HFFc6 (cell line): ENCODE results near the gene SLC5A6. TPM values are rescaled to one million over a fixed set of nuclear protein-coding genes. Genes with fewer than 3 reads are reported as not detected.

ENCODE experiments used
- DNase-seq: peaks from one replicate; pipeline ENCODE4 v3.0.0-alpha.2; 2018
- H3K27ac Mint-ChIP-seq: 2 replicates; pipeline ENCODE4 v1.8.0; 2020; ENCODE audit warnings: mild to moderate bottlenecking, mixed read lengths
- H3K27me3 Mint-ChIP-seq: 2 replicates; pipeline ENCODE4 v1.8.0; 2021; ENCODE audit warnings: mild to moderate bottlenecking, moderate library complexity, mixed read lengths; ENCODE audit not compliant: insufficient read depth
- H3K36me3 Mint-ChIP-seq: 2 replicates; pipeline ENCODE4 v1.8.0; 2021; ENCODE audit warnings: low read depth, mixed read lengths
- H3K4me1 Mint-ChIP-seq: 2 replicates; pipeline ENCODE4 v1.8.0; 2020; ENCODE audit warnings: low read depth, mixed read lengths
- H3K4me3 Mint-ChIP-seq: 2 replicates; pipeline ENCODE4 v1.8.0; 2020; ENCODE audit warnings: mild to moderate bottlenecking, moderate library complexity, mixed read lengths
- H3K9me3 Mint-ChIP-seq: 2 replicates; pipeline ENCODE4 v1.8.0; 2020; ENCODE audit warnings: mild to moderate bottlenecking, mixed read lengths
- CTCF ChIP-seq: fragments of 200-600 bp; sonication (generic); IDR thresholded peaks from 2 replicates; pipeline ENCODE4 v1.5.0; 2021; ENCODE audit warnings: antibody characterized with exemption, mild to moderate bottlenecking
- total RNA-seq, 6 experiments: library from RNA; stranded (reverse); fragmentation: NEBNext Ultra II Directional; extraction: Animal tissue kit (Norgen Biotek cat#: 25700); gene quantifications; 2 replicates in 1 of 6; 3 replicates in 5 of 6; pipeline ENCODE4 v1.2.3, GENCODE V29; 2021

Gene SLC5A6
- total RNA-seq, 6 experiments from 2014 or later: 23.6 to 32.6 (median 25.5) TPM

- Mint-ChIP-seq H3K4me3 (peak within 1 kb of the TSS; percentile 95), H3K36me3 (peaks cover 55% of the 10 kb centered on the region), H3K4me1 (peaks cover 59% of the 10 kb centered on the region), H3K27ac (peak within 1 kb of the TSS; percentile 91), H3K9me3 (no peaks in the 10 kb centered on the region), H3K27me3 (peaks cover 7% of the 10 kb centered on the region)
- peak; percentile 72 for DNase-seq
- peak; percentile 39 for TF ChIP-seq CTCF
Measured at GRCh38 chr2:27217173-27218121, 5.4 kb upstream of the SLC5A6 start, which contains the start of gene CAD. Gene CAD, plus strand, starts transcription at chr2:27217369. Its CDS starts 183 bp downstream, at chr2:27217552.

GRCh38 chr2:27216416-27217137 lies 4.5 kb upstream of the SLC5A6 start:
- Mint-ChIP-seq H3K27me3 (peaks cover 8% of the 10 kb centered on the region), H3K4me1 (peaks cover 59% of the 10 kb centered on the region), H3K4me3 (peak overlapping the region; percentile 95), H3K36me3 (peaks cover 48% of the 10 kb centered on the region), H3K27ac (peak overlapping the region; percentile 91), H3K9me3 (no peaks in the 10 kb centered on the region)
- no peak for DNase-seq
- no peak for TF ChIP-seq CTCF

GRCh38 chr2:27214941-27215340 lies 2.9 kb upstream of the SLC5A6 start:
- peaks cover 41% of the 10 kb centered on the region for H3K36me3 Mint-ChIP-seq
- no peak overlapping the region for H3K27ac Mint-ChIP-seq
- peaks cover 60% of the 10 kb centered on the region for H3K4me1 Mint-ChIP-seq
- peak; percentile 8 for DNase-seq
- H3K9me3 Mint-ChIP-seq: no peaks in the 10 kb centered on the region
- no peak overlapping the region for H3K4me3 Mint-ChIP-seq
- H3K27me3 Mint-ChIP-seq: peaks cover 8% of the 10 kb centered on the region
- TF ChIP-seq CTCF: no peak

GRCh38 chr2:27212626-27213471 lies 781 bp upstream of the SLC5A6 start:
- Mint-ChIP-seq H3K27ac (peak overlapping the region; percentile 99), H3K4me1 (peaks cover 56% of the 10 kb centered on the region), H3K27me3 (peaks cover 8% of the 10 kb centered on the region), H3K36me3 (peaks cover 40% of the 10 kb centered on the region), H3K9me3 (no peaks in the 10 kb centered on the region), H3K4me3 (peak overlapping the region; percentile 97)
- no peak for TF ChIP-seq CTCF
- DNase-seq: peak; percentile 30
